ENCODE data around the gene ADGRL3.

Gene ADGRL3

DNA sequence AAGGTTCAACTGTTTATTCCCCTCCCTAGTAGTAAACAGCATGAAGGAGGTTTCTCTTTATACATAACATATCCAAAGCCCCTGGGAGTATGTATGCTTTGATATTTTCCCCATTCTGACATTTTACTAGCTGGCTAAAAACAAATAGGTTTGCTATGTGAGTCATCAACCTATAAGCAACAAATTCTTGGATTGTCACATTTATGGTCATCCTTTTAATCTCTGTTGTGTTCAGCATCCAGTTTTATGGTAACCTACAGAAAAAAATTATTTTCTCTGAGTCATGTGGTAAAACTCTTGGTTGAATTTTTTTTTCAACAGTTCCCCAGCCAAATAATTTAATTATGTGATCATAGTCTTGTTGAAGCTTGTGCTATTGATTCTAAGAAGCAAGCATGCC is 734.1 kb downstream of the ADGRL3 start:
- Histone ChIP-seq H3K4me2 (ENCODE audit: insufficient read depth, low read length) (no peak overlapping the region), H3K9me3 (ENCODE audit: insufficient read depth, low read length, severe bottlenecking) (no peaks in the 10 kb centered on the region), H3K27me3 (ENCODE audit: insufficient read depth, low read length, poor library complexity) (no peaks in the 10 kb centered on the region), H4K20me1 (ENCODE audit: insufficient read depth, low read length) (no peaks in the 10 kb centered on the region), H3K4me3 (ENCODE audit: low read depth in 1 of 2, low read length in 2 of 2) (no peak overlapping the region), H3K27ac (ENCODE audit: low read length) (no peak overlapping the region), H3K9ac (ENCODE audit: low read depth, low read length) (no peak overlapping the region), H3K79me2 (ENCODE audit: insufficient read depth, low read length) (no peaks in the 10 kb centered on the region), H3K4me1 (ENCODE audit: insufficient read depth, low read length) (no peaks in the 10 kb centered on the region), H3K36me3 (ENCODE audit: insufficient read depth, low read length) (no peaks in the 10 kb centered on the region), H2AFZ (ENCODE audit: low read depth, low read length) (no peak overlapping the region)
- no peak for TF ChIP-seq EZH2 (IDR thresholded peaks at IDR 0.05; ENCODE audit: borderline replicate concordance, low read depth, low read length, severe bottlenecking)
- TF ChIP-seq, protein P1, sequence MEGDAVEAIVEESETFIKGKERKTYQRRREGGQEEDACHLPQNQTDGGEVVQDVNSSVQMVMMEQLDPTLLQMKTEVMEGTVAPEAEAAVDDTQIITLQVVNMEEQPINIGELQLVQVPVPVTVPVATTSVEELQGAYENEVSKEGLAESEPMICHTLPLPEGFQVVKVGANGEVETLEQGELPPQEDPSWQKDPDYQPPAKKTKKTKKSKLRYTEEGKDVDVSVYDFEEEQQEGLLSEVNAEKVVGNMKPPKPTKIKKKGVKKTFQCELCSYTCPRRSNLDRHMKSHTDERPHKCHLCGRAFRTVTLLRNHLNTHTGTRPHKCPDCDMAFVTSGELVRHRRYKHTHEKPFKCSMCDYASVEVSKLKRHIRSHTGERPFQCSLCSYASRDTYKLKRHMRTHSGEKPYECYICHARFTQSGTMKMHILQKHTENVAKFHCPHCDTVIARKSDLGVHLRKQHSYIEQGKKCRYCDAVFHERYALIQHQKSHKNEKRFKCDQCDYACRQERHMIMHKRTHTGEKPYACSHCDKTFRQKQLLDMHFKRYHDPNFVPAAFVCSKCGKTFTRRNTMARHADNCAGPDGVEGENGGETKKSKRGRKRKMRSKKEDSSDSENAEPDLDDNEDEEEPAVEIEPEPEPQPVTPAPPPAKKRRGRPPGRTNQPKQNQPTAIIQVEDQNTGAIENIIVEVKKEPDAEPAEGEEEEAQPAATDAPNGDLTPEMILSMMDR (IDR thresholded peaks at IDR 0.05; ENCODE audit: borderline replicate concordance, extremely low read depth, low read length, poor library complexity, severe bottlenecking): no peak
- ATAC-seq (ENCODE audit: insufficient read depth, low read depth): no peak
- DNase-seq: no peak

DNA sequence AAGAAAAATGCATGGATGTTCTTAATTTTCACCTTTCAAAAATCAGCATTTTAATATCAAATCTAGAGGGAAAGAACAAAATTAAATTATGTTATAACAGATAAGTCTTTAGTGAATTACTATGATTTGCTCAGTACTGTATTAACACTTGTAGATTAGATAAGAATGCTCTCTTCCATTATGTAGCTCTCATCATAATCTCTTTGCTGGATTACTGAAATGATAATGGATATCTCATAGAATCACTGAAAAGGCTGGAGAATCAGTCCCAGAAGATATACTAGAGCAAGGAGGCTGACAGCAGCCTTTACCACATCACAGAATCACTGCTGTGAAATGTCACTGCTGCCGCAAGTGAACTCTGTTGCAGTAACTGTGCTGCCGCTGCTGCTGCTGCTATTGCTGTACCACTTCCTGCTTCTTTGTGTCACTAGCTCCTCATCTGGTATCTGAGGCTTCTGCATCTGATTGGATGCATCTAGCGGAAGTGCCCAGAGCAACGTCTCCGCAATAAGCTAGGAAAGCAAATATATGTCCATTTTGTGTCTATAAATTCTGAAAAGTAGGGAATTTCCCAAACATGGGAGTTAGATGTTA is 738.2 kb downstream of the ADGRL3 start:
- H3K36me3 ChIP-seq (ENCODE audit: insufficient read depth, low read length): no peaks in the 10 kb centered on the region
- no peaks in the 10 kb centered on the region for H3K9me3 ChIP-seq (ENCODE audit: insufficient read depth, low read length, severe bottlenecking)
- H3K4me3 ChIP-seq (ENCODE audit: low read depth in 1 of 2, low read length in 2 of 2): no peak overlapping the region
- no peaks in the 10 kb centered on the region for H3K27me3 ChIP-seq (ENCODE audit: insufficient read depth, low read length, poor library complexity)
- H3K27ac ChIP-seq (ENCODE audit: low read length): no peak overlapping the region
- no peak for TF ChIP-seq EZH2 (IDR thresholded peaks at IDR 0.05; ENCODE audit: borderline replicate concordance, low read depth, low read length, severe bottlenecking)
- TF ChIP-seq, protein P1 (IDR thresholded peaks at IDR 0.05; ENCODE audit: borderline replicate concordance, extremely low read depth, low read length, poor library complexity, severe bottlenecking): no peak
- no peaks in the 10 kb centered on the region for H3K79me2 ChIP-seq (ENCODE audit: insufficient read depth, low read length)
- H3K4me1 ChIP-seq (ENCODE audit: insufficient read depth, low read length): no peaks in the 10 kb centered on the region
- DNase-seq: peak; percentile 8
- H3K9ac ChIP-seq (ENCODE audit: low read depth, low read length): no peak overlapping the region
- H2AFZ ChIP-seq (ENCODE audit: low read depth, low read length): no peak overlapping the region
- H4K20me1 ChIP-seq (ENCODE audit: insufficient read depth, low read length): no peaks in the 10 kb centered on the region
- no peak overlapping the region for H3K4me2 ChIP-seq (ENCODE audit: insufficient read depth, low read length)
- no peak; the same call in 2 of the 3 replicates for ATAC-seq (ENCODE audit: insufficient read depth, low read depth)

DNA sequence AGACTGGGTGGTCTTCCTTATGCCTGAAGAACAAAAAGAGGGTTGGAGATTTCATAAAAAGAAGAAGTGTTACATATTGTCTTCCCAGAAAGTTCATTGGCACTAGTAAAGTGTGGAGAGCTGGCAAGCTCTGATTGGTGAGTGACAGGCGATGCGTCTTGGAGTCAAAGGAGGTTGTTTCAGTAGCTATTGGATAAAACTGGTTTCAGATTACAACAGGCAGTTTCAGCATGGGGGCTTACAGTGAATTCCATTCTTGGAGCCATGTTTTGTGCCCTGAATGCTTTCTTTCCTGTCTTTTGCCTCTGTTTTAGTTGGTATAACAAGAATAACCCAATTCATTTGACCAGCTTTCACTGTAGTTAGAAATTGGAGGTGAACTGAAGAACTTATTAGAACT is 750.5 kb downstream of the ADGRL3 start:
- Histone ChIP-seq H3K9ac (ENCODE audit: low read depth, low read length) (no peak overlapping the region), H3K79me2 (ENCODE audit: insufficient read depth, low read length) (no peaks in the 10 kb centered on the region), H3K36me3 (ENCODE audit: insufficient read depth, low read length) (no peaks in the 10 kb centered on the region), H3K4me2 (ENCODE audit: insufficient read depth, low read length) (no peak overlapping the region), H4K20me1 (ENCODE audit: insufficient read depth, low read length) (no peaks in the 10 kb centered on the region), H3K27ac (ENCODE audit: low read length) (no peak overlapping the region), H3K27me3 (ENCODE audit: insufficient read depth, low read length, poor library complexity) (no peaks in the 10 kb centered on the region), H2AFZ (ENCODE audit: low read depth, low read length) (no peak overlapping the region), H3K4me3 (ENCODE audit: low read depth in 1 of 2, low read length in 2 of 2) (no peak overlapping the region), H3K4me1 (ENCODE audit: insufficient read depth, low read length) (no peaks in the 10 kb centered on the region), H3K9me3 (ENCODE audit: insufficient read depth, low read length, severe bottlenecking) (no peaks in the 10 kb centered on the region)
- DNase-seq (no peak), ATAC-seq (ENCODE audit: insufficient read depth, low read depth) (no peak)
- no peak for TF ChIP-seq EZH2 (IDR thresholded peaks at IDR 0.05; ENCODE audit: borderline replicate concordance, low read depth, low read length, severe bottlenecking)

DNA sequence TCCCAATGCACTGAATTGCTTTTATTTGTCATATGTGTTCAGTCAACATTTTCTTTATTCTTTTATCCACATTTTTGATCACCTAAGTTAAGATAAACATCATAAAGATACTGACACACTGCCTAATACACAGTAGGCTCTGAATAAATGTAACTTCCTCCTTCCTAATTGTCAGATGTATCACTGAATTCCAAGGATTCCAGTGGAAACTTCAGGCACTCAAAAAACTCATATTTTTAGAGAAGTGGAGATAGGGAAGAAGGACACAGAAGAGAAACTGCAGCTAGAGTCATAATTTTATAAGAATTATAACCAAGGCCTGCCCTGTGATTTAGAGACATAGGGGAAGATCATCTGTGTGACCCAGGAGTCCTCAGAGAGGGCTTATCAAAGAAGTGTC is 753.3 kb downstream of the ADGRL3 start:
- Histone ChIP-seq H2AFZ (ENCODE audit: low read depth, low read length) (no peak overlapping the region), H3K4me2 (ENCODE audit: insufficient read depth, low read length) (no peak overlapping the region), H3K27me3 (ENCODE audit: insufficient read depth, low read length, poor library complexity) (no peaks in the 10 kb centered on the region), H4K20me1 (ENCODE audit: insufficient read depth, low read length) (no peaks in the 10 kb centered on the region), H3K79me2 (ENCODE audit: insufficient read depth, low read length) (no peaks in the 10 kb centered on the region), H3K4me1 (ENCODE audit: insufficient read depth, low read length) (no peaks in the 10 kb centered on the region), H3K9ac (ENCODE audit: low read depth, low read length) (no peak overlapping the region), H3K9me3 (ENCODE audit: insufficient read depth, low read length, severe bottlenecking) (no peaks in the 10 kb centered on the region), H3K4me3 (ENCODE audit: low read depth in 1 of 2, low read length in 2 of 2) (no peak overlapping the region), H3K36me3 (ENCODE audit: insufficient read depth, low read length) (no peaks in the 10 kb centered on the region), H3K27ac (ENCODE audit: low read length) (no peak overlapping the region)
- TF ChIP-seq, protein P1 (IDR thresholded peaks at IDR 0.05; ENCODE audit: borderline replicate concordance, extremely low read depth, low read length, poor library complexity, severe bottlenecking): no peak
- no peak for TF ChIP-seq EZH2 (IDR thresholded peaks at IDR 0.05; ENCODE audit: borderline replicate concordance, low read depth, low read length, severe bottlenecking)
- DNase-seq (no peak), ATAC-seq (ENCODE audit: insufficient read depth, low read depth) (no peak)
